HK-2 (cell line): ENCODE measurements around the gene HIPK2.
A peak's percentile ranks its signal among the peaks of the same experiment; 100 is the strongest.
"Not testable (repeated sequence)": the region's sequence is repeated elsewhere in the genome, so short reads cannot be mapped to it uniquely, and the experiment has no call there.

ENCODE experiments used
- DNase-seq: peaks from one replicate; pipeline ENCODE4 v3.0.0-alpha.2; 2018; ENCODE audit not compliant: unreplicated experiment

The HIPK2 gene

DNA sequence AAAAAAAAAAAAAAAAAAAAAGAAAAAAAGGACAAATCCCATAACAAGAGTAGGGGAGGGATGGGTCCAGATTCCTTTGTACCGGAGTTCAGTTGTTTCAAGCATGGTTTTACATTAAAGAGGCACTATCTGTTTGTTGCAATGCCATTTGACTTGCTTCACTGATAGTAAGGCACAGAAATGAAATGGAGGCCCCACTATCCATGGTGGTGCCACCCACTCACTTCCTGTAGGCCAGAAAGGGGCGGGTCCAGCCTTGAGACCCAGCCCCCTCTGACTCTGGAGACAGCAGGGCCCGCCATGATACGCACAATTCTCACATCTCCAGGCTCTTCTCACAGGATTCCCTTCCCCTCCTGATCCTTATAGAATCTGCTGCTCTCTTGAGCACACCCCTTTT, 154.3 kb downstream of the HIPK2 start:
- DNase-seq, result no peak

DNA sequence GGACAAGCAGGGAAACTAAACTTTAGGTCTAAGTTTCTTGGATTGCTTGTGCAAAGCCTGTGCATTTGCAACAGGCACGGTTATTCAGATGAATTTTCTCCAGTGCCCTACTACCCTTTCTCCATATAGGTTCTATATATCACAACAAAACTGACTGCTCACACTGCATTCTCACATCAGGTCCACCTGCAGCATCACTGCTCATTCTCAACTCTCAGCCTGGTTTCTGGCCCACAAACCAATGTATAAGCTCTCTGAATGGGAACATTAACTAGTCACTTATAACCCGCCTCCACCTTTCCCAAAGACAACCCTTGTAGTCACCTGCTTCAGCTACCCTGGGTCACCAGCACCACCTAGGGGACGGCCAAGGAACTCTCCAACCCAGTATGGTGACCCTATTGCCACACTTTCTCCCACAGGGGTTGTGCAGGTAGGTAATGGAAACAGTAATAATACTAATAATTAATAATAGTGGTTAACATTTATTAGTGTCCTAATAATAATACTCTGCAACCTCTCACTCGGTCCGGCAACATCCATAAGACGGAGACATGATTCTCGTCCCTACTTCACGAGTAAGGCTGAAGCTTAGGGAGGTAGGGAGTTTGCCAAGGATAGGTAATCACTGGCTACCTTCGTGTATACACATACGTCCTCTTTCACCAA, 157.0 kb downstream of the HIPK2 start:
- peak; percentile 40 for DNase-seq

DNA sequence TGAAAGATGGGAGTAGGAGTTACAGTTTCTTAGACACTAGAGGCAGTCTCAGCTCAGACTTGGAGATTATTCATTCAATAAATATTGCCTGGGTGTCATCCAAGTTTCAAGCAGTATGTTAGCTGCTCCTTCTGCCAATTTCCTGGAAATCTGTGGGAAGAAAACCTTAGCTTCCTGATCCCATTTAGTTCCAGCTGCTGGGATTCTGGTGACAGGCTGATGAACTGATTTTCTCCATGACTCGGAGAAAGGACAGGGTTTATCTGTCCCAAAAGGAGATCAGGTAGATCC, 158.5 kb downstream of the HIPK2 start:
- no peak for DNase-seq

DNA sequence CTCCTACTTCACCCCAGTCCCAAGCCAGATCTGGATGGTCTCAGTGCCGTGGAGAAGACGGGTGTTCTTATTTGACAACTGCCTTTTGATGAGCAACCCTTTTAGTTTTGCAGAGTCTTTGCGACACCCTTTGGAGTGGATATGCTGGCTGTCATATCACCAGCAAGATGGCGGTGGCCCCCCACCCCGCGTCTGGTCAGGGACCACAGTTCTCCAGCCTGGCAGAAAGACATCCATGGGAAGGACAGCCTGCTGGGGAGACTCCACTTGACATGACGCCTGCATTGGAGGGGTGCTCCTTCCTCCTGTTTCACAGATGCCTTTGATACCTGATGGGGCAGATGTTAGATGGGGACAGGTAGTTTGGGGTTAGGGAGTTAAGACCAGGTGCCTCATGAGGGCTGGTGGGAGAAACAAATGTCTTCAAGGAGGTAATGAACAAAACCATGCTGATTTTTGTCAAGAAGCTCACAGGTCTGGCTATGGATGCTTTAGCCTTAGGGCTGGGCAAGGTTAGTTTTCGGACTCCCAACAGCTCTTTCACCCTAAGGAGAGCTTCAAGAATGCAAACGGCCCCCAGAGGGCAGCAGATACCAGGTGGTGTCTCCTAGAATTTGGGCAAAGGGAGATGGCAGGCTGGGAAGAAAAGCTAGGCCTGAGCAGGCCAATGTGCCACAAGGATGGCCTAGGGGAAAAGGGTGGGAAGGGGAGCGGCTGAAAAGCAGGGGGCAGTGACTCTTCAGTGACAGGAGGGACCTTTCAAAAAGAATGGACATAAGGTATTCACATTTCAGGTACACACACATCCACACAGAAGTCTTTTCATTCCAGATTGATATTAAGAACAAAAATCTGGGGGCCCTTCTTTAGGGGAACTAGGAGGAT, 159.1 kb downstream of the HIPK2 start:
- DNase-seq, result peak; percentile 29

DNA sequence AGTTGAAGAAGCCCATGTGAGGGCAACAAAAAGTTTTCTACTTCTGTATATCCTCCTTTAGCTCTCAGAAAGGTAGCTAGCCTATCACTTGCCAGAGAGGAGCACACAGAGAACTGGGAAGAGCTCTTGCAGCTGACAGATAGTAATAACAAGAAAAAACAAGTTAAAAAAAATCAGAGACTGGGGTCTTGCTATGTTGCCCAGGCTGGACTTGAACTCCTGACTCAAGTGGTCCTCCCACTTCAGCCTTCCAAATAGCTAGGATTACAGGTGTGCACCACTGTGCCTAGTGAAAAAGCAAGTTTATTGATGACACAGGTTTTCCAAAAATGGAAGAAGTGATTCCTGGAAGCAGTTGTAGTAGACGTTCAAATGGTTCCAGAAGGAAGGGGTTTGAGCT, 160.7 kb downstream of the HIPK2 start:
- DNase-seq, result no peak

DNA sequence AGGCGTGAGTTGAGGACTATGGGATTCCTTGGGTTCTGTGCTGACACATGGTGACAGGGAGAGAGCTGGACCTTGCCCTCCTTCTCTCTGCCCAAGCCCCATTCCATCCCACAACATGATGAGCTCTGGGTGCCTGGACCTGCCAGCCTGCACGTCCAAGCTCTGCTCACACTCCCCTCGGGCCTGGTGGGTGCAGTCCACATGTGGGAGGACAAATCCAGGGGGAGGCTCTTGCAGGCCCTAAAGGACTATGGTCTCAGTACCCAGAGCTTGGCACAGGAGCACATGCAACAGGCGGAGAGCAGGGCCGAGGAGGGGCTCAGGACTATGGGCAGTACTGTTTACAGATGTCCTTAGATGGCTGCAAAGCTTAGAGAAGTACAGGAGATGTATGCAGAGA, 162.9 kb downstream of the HIPK2 start:
- DNase-seq, result no peak

DNA sequence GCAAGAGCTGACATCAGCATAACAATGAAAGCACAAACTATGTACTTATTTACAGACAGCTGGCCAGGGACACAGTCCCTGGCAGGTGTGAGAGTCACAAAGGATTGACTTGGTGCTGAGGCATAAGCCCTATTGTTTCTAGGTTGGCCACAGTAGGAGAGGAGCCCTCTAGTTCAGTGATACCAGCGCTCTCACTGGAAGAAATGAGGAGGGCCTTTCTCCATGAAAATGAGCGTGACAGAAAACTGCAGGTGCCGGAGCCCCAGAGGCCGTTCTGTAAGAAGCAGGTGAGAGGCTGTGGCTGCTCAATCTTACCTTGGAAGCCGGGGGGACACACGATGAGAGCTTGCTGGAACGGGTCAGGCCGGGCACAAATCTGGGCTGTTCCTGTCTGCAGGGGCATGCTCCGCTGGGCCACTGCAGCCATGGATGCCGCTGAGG, 163.8 kb downstream of the HIPK2 start:
- DNase-seq, result no peak

DNA sequence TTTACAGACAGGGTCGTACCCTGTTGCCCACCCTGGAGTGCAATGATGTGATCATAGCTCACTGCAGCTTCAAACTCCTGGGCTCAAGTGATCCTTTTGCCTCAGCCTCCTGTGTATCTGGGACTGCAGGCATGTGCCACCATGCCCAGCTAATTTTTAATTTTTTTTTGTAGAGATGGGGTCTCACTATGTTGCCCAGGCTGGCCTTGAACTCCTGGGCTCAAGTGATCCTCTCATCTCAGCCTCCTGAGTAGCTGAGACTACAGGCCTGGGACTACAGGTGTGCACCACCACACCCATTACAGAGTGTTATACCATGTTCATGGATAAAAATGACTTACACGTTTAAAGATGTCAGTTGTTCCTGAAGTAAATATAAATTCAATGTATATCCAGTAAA, 166.2 kb downstream of the HIPK2 start:
- not testable (repeated sequence) for DNase-seq

DNA sequence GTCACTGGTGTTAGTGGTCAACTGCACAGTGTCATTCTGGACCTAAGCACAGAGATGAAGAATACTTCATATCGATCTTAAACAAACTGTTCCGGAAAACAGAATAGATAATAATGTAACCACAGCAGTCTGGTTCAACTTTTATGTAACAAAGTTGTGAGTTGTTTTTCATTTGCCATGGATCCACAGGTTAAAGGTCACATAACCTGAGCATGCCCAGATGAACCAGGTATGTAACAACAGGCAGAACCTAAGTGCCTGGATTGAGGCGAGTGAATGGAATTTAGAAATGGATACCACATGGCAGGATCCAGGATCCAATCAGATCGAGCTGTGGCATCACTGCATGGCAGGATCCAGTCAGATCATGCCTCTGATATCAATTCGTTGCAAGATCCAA, 167.2 kb downstream of the HIPK2 start:
- no peak for DNase-seq

DNA sequence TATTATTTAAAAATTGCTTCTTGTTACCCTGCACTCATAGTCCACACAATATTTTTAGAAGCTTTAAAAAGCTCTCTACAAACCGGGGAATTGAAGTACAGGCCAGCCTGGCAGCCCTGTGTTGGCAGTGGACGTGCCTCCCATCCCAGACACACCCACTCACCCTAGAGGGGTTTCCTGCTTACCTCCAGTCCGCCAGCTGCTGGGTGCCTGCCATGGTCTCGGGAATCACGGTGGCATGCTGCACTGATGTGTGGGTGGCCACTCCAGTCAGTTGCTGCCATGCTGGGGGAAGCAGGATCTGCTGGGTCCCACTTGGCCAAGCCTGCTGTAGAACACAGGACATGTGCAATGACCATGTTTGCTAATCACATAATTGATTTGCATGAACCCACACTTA, 173.9 kb downstream of the HIPK2 start:
- DNase-seq, result no peak

DNA sequence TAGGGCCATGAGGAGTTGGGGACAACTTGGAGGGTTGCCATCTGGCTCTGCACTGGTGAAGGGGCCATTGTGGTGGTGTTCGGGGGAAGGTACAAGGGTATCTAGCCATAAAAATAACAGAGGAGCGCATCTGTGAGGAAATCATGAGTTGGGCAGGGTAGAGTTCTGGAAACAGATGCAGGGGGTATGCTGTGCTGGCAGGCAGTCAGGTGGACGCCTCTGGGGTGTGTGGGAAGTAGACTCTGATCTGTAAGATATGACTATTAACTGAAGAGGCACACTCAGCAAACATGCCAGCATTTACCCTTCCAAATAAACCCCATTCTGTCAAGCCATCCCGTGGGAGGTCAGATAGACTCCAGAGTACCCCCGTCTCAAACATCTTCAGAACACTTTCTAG, 174.5 kb downstream of the HIPK2 start:
- no peak for DNase-seq

DNA sequence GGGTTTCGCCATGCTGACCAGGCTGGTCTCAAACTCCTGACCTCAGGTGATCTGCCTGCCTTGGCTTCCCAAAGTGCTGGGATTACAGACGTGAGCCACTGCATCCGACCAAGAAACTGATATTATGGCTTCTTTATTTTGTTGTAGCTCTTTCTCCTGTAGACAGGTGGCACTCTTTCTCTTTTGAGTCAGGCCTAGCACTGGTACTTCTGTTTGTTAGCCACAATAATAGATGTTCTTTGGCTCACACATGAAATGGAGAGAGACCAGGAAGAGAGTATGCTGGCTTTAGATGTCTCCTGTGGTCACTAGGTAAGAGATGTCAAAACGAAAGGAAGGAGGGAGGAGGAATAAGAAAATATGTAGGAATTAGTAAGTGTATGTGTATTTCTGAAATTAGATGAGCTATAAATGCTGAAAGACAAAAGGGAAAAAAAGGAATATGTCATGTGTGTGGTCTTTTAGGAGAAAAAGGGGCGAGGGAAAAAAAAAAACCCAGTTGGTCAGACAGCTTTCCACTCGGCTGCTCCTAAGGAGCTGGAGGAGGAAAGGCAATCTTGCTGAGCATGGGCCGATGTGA, 175.6 kb downstream of the HIPK2 start:
- no peak for DNase-seq

DNA sequence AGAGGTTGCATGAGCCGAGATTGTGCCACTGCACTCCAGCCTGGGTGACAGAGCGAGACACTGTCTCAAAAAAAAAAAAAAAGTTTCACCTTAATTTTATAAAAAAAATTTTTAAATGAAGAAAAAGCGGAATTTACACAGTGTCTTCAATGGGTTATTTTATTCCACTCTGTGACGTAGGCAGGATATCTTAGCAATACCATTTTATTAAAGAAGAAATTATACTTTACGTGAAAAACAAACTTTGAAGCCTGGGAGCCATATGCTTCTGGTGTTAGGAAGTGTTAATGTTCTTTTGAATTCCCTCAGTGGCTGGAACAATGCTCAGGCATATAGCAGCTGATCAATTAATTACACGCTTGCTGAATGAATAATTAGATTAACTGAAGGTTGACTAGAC, 176.6 kb downstream of the HIPK2 start:
- no peak for DNase-seq

DNA sequence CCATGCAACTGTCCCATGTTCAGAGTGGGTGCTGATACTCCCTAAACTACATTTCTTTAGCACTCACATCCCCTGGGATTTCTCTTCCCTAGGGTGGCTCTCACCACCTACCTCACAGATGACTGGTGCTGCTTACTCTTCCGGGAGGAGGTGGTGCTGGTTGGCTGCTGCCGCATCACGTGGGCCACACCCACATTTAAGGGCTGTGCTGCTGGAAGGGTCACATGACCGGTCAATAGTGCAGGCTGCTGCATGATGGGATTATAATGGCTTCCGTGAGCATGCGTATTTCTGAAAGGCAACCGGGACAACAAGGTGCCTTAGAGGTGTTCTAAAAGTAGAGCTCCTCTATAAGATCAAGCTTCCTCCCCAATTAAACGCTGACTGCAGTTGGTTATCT, 177.5 kb downstream of the HIPK2 start:
- no peak for DNase-seq

DNA sequence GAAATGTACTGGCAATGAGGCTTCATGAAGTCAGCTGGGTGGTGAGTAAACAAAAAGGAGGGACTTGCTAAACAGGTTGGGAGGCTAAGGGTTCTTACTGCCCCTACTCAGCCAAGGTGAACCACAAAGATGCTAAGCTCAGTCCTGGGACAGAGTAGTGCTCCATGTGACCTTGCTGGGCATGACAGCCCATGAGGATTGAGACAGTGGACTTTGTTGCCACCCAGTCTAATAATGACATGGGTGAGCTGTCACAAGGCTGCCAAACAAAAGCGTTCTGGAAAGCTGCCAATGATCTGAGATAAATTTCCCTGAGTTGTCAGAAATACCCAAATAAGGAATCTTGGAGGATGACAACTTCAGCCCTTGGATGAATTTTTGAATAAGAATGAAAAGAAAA, 179.2 kb downstream of the HIPK2 start:
- no peak for DNase-seq

DNA sequence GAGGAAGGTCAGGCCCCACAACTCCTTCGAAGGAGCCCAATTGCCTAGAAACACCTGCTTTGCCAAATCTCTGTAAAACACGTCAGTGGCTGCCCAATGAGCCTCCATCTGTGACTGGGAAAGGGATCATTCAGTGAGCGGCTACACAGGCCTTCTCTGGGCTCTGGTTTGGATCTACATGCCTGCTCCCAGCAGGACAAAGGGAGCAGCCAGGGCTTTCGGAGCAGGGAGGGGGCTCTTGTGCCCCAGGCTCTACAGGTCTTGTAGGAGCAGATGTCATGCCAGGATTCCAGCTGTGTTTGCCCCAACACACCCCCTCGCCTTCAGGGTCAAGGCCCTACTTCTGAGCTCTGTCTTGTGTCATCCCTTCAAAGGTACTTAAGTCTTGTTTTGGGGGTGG, 180.8 kb downstream of the HIPK2 start:
- DNase-seq, result no peak

DNA sequence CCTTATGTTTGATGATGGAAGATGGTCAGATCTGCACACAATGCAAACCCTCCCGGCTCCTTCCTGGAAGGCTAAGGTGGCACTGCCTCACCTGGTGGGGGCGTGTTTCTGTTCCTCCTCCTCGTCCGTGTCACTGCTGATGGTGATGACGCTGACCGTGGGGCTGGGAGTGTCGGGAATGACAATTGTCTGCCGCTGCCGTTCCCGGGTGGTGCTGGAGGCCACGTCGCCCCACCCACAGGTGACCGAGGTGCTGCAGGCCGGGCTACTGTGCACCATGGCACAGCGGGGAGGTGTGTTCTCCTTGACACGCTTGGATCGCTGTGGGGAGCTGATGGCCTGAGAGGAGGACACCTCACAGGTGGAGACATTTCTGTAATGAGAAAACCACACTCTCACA, 181.2 kb downstream of the HIPK2 start:
- DNase-seq, result no peak

DNA sequence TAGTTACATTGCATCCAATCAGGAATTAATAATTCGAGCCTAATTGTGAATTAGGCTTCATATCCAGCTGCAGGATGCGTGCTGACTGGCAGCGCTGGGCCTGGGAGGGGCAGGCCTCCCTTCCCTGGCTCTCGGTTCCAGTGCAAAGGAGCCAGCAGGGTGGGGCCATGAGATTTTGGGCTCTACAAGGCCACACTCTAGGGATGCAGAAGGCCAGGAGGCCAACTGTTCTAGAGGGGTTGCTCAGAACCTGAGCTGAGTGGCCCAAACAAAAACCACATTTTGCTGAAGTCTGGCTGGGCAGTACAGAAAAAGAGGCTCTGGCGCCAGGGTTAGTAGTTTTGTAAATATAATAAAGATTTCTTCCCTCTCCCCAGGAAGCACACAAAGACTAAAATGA, 182.0 kb downstream of the HIPK2 start:
- DNase-seq, result no peak

DNA sequence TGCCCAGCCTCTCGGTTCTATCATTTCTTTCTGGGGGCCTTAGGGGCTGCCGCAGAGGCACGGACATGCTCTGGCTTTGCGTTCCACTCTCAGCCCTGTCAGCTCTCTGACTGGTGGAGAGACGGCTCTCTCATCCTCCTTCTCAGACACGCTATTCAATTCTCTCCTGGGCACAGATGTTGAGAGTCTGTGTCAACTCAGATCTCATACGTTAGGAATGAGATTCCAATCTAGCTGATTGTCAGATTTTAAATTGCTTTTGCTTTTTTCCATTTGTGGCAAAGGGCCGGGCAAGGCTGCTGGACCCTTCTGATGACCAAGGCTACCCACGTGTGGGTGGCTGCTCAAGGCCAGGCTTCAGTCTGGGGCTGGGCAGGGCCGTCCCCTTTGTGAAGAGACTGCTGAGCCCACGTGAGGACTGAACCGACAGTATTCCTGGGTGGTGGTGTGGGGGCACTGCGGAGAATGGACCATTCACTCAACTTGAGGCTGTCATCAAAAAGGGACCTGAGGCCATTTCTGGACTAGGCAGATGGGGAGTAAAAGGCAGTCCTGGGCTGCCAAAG, 182.8 kb downstream of the HIPK2 start:
- DNase-seq, result no peak

DNA sequence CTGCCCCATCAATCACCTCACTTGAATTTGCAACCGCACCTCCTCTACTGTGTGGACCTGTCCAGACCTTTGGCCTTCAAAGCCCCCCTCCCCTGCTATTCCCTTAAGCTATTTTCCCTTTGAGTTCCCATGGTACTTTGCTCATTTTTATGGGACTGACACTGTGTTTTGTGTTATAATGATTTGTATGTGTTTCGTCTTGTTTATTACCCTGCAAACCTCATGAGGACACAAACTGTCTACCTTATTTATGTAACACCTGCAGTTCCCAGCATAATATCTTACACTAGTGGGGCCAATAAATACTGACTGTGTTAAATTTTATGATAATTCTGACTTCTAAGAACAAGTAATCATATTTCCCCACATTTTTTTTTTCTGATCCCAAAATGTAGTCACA, 183.7 kb downstream of the HIPK2 start:
- no peak for DNase-seq

DNA sequence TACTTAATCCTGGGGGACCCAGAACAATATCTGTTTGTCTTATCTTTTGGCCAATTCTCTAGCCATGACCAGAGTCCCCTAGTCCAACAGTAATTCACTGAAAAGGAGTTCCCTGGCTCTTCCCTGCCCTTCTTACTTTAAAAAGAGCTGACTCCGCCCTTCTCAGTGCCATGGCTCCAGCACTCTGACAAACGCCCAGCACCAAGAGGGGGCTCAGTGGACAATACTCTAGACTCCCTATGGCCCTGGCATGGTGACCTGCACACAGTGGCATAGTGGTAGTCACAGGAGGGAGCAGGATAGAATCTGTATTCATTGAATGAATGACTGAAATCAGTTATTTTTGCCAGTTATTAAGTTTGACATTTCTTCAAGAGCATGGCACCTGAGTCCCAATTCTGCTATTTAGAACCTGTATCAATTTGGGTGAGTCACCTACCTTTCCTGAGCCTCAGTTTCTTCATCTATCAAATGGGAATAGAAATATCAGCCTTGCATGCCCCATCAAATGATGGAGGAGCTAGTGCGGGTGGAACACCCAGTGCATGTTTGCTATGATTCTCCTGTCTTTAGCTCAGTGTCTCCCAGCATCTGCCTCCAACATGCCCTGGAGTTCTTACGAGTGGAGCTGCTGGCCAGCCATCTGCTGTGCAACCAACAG, 184.9 kb downstream of the HIPK2 start:
- DNase-seq, result no peak

DNA sequence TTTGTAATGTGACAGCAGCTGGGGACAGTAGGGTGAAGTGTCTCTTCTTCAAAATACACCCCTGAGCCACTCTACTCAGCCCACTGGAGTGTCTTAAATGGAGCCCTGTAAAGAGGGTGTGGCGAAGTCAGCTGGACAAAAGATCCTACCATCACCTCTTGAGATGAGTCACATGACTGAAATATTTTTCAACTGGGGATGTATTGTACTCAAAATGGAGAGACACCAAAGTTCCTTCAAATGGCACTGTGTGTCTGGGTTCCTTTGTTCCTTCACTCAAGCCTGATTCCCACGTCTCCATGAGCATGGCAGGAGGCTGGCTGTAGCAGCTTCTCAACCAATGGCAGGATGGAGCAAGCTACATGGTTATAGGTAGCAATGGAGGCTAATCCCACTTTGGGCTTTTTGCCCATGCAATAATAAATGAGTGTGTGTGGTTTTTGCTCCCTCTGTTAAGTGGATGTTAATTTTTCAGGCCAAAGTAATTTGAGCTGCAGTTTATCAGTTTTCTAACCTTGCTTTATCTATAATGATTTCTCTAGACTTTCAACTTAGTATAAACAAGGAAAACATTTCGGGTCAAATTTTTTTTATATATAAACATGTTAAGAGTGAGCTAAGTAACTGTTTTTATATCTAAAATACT, 186.1 kb downstream of the HIPK2 start:
- DNase-seq, result no peak
